Upper lobe of left lung (tissue), 6 donors: Measurements from ENCODE around the gene RBM10. TPM values are rescaled to one million over a fixed set of nuclear protein-coding genes. Genes with fewer than 3 reads are reported as not detected.

ENCODE experiments used
- ATAC-seq, 2 donors: fragments of 200-7000 bp; cut with Tn5 transposase; one replicate each; pipeline ENCODE4 v1.9.1; 2022; ENCODE audit warnings: mild to moderate bottlenecking in 2 of 2, moderate library complexity in 2 of 2; ENCODE audit not compliant: low FRiP score in 2 of 2
- DNase-seq, 2 donors: peaks; one replicate each; pipeline ENCODE4 v3.0.0-alpha.2; 2019 to 2020
- H3K27ac ChIP-seq, 4 donors: fragments of 200-600 bp; sonication (generic); one replicate each; pipeline ENCODE4 v1.5.1; 2016 to 2019
- H3K27me3 ChIP-seq, 4 donors: fragments of 200-600 bp; sonication (generic); one replicate each; pipeline ENCODE4 v1.5.1; 2017 to 2019
- H3K36me3 ChIP-seq, 4 donors: fragments of 200-600 bp; sonication (generic); one replicate each; pipeline ENCODE4 v1.5.1; 2016 to 2019
- H3K4me1 ChIP-seq, 4 donors: fragments of 200-600 bp; sonication (generic); one replicate each; pipeline ENCODE4 v1.5.1; 2018 to 2019
- H3K4me3 ChIP-seq, 4 donors: fragments of 200-600 bp; sonication (generic); one replicate each; pipeline ENCODE4 v1.5.1; 2017 to 2019; ENCODE audit warnings: mild to moderate bottlenecking in 2 of 4, moderate library complexity in 1 of 4
- H3K9me3 ChIP-seq, 4 donors: fragments of 200-600 bp; sonication (generic); one replicate each; pipeline ENCODE4 v1.5.1; 2018 to 2019
- EP300 ChIP-seq, 4 donors: sonication (generic); formaldehyde crosslinking; IDR thresholded peaks; one replicate each; pipeline ENCODE4 v1.5.1; 2017; ENCODE audit warnings: antibody characterized with exemption in 4 of 4, control low read depth in 2 of 4
- POLR2A ChIP-seq, 4 donors: fragments of 450-650 bp; IDR thresholded peaks; one replicate each; pipeline ENCODE4 v1.5.1; 2016 to 2017; ENCODE audit warnings: antibody characterized with exemption in 4 of 4, mild to moderate bottlenecking in 2 of 4
- POLR2AphosphoS5 ChIP-seq, 2 donors: sonication (generic); formaldehyde crosslinking; IDR thresholded peaks; one replicate each; pipeline ENCODE4 v1.5.1; 2017; ENCODE audit warnings: antibody characterized with exemption in 2 of 2
- WGBS, 2 donors: methylation state at CpG; one replicate each; pipeline ENCODE4 v1.1.5; 2017 to 2018; 5-methylcytosine and 5-hydroxymethylcytosine counted together
- total RNA-seq, 6 donors: library from RNA; depleted of rRNA in 4 of 6; stranded (reverse); fragments of >200 nt in 4 of 6; gene quantifications; one replicate each; pipeline versions ENCODE4 v1.1.0 to v1.2.1, GENCODE V29; 2016 to 2021
- TF ChIP-seq, protein P1 (sequence below), 6 experiments: fragments of 450-650 bp in 4 of 6; fragments of 200-600 bp in 2 of 6; sonication (generic) in 2 of 6; IDR thresholded peaks; one replicate each; pipeline ENCODE4 v1.5.1; 2016 to 2019; ENCODE audit warnings: antibody characterized with exemption in 6 of 6
- donor health status: DM: no; HTN: no; CAD: no; lungs with moderate emphysema.
- donor health status: DM: no; HTN: yes; CAD: no; lungs with severe emphysema.

Gene RBM10
- total RNA-seq, 6 donors from 2014 or later, result 29.2 to 59.7 (median 32.5) TPM

- TF ChIP-seq POLR2AphosphoS5 (IDR thresholded peaks at IDR 0.05) (no peak), EP300 (IDR thresholded peaks at IDR 0.05) (no peak), POLR2A (IDR thresholded peaks at IDR 0.05) (no peak)
- TF ChIP-seq, protein P1, sequence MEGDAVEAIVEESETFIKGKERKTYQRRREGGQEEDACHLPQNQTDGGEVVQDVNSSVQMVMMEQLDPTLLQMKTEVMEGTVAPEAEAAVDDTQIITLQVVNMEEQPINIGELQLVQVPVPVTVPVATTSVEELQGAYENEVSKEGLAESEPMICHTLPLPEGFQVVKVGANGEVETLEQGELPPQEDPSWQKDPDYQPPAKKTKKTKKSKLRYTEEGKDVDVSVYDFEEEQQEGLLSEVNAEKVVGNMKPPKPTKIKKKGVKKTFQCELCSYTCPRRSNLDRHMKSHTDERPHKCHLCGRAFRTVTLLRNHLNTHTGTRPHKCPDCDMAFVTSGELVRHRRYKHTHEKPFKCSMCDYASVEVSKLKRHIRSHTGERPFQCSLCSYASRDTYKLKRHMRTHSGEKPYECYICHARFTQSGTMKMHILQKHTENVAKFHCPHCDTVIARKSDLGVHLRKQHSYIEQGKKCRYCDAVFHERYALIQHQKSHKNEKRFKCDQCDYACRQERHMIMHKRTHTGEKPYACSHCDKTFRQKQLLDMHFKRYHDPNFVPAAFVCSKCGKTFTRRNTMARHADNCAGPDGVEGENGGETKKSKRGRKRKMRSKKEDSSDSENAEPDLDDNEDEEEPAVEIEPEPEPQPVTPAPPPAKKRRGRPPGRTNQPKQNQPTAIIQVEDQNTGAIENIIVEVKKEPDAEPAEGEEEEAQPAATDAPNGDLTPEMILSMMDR (IDR thresholded peaks at IDR 0.05), result no peak
- no peak for DNase-seq
- H3K27ac ChIP-seq, result no peak overlapping the region
- H3K4me1 ChIP-seq, result no peaks in the 10 kb centered on the region
- no peak overlapping the region for H3K4me3 ChIP-seq
- peaks cover 7 to 100% (median 67%) of the 10 kb centered on the region in 4 donors for H3K36me3 ChIP-seq
- 81 to 97% methylated on average over 3 to 15 of the region's 15 CpGs for WGBS, 2 donors
- no peaks in the 10 kb centered on the region for H3K9me3 ChIP-seq
- H3K27me3 ChIP-seq, result no peaks in the 10 kb centered on the region
- no peak for ATAC-seq
These were observed 65.8 kb downstream of the RBM10 start for GRCh38 chrX:47210661-47211425.

GRCh38 chrX:47212381-47213293 is 67.6 kb downstream of the RBM10 start:
- Histone ChIP-seq H3K4me1 (peaks cover 0 to 11% (median 6%) of the 10 kb centered on the region in 4 donors), H3K36me3 (peaks cover 7 to 90% (median 57%) of the 10 kb centered on the region in 4 donors), H3K9me3 (no peaks in the 10 kb centered on the region), H3K27ac (no peak overlapping the region), H3K27me3 (no peaks in the 10 kb centered on the region), H3K4me3 (no peak overlapping the region)
- DNase-seq (no peak), ATAC-seq (no peak)
- TF ChIP-seq, protein P1 (IDR thresholded peaks at IDR 0.05), result no peak
- no peak for TF ChIP-seq POLR2AphosphoS5 (IDR thresholded peaks at IDR 0.05)
- 93 to 95% methylated on average over 9 to 12 of the region's 12 CpGs for WGBS, 2 donors

- Histone ChIP-seq H3K9me3 (no peaks in the 10 kb centered on the region), H3K27ac (no peak overlapping the region), H3K36me3 (peaks cover 7 to 71% (median 43%) of the 10 kb centered on the region in 4 donors), H3K4me3 (no peak overlapping the region), H3K27me3 (no peaks in the 10 kb centered on the region), H3K4me1 (peaks cover 0 to 20% (median 10%) of the 10 kb centered on the region in 4 donors)
- ATAC-seq (no peak), DNase-seq (no peak)
- 93 to 96% methylated on average over 10 to 20 of the region's 20 CpGs for WGBS, 2 donors
- TF ChIP-seq POLR2AphosphoS5 (IDR thresholded peaks at IDR 0.05), result no peak
- TF ChIP-seq EP300 (IDR thresholded peaks at IDR 0.05), result no peak
- no peak for TF ChIP-seq POLR2A (IDR thresholded peaks at IDR 0.05)
- TF ChIP-seq, protein P1 (IDR thresholded peaks at IDR 0.05), result no peak
These were observed 69.5 kb downstream of the RBM10 start for GRCh38 chrX:47214435-47215077.

DNA sequence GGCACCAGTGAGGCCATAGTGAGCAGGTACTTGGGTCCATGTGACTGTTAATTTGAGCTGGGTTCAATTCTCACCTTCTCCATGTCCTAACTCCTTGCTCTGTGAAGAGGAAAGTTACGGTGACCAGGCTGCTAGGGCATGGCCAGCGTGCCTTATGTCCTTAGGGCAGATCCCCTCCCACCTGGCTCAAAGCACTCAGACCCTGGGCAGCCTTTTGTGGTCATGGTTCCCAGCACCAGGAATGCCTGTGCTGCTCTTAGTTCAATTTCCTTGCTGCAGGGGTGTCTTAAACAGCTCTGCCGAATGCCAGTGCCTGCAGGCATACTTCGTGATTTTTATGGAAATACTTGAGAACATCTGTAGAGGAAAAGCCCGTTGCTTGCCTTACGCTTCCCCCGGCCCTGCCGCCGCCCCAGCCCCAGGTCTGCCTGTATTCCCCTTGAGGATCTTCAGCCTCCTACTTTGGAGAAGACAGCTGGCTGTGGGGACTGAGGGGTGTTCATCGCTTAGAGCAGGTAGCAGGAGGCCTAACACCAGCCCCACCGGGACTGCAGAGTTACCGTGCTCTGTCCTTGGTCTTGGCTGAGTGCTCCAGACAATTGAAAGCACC is 70.4 kb downstream of the RBM10 start:
- TF ChIP-seq POLR2A (IDR thresholded peaks at IDR 0.05) (no peak), EP300 (IDR thresholded peaks at IDR 0.05) (no peak), POLR2AphosphoS5 (IDR thresholded peaks at IDR 0.05) (no peak)
- TF ChIP-seq, protein P1 (IDR thresholded peaks at IDR 0.05), result no peak
- ATAC-seq (no peak), DNase-seq (no peak)
- Histone ChIP-seq H3K27ac (no peak overlapping the region), H3K36me3 (peaks cover 4 to 62% (median 36%) of the 10 kb centered on the region in 4 donors), H3K4me1 (peaks cover 3 to 28% (median 17%) of the 10 kb centered on the region in 4 donors), H3K27me3 (no peaks in the 10 kb centered on the region), H3K4me3 (no peak overlapping the region), H3K9me3 (no peaks in the 10 kb centered on the region)
- WGBS, 2 donors, result 92% methylated on average over 2 to 12 of the region's 12 CpGs
